Upper lobe of left lung (tissue), 4 donors: ENCODE data around the gene HOXD12.

Experiments used
- CTCF ChIP-seq, 6 experiments: fragments of 450-650 bp in 4 of 6; fragments of 200-600 bp in 2 of 6; sonication (generic) in 2 of 6; IDR thresholded peaks; one replicate each; pipeline ENCODE4 v1.5.1; 2016 to 2019; ENCODE audit warnings: antibody characterized with exemption in 6 of 6
- EP300 ChIP-seq, 4 donors: sonication (generic); formaldehyde crosslinking; IDR thresholded peaks; one replicate each; pipeline ENCODE4 v1.5.1; 2017; ENCODE audit warnings: antibody characterized with exemption in 4 of 4, control low read depth in 2 of 4
- POLR2A ChIP-seq, 4 donors: fragments of 450-650 bp; IDR thresholded peaks; one replicate each; pipeline ENCODE4 v1.5.1; 2016 to 2017; ENCODE audit warnings: antibody characterized with exemption in 4 of 4, mild to moderate bottlenecking in 2 of 4

- TF ChIP-seq CTCF (IDR thresholded peaks at IDR 0.05) (no peak), POLR2A (IDR thresholded peaks at IDR 0.05) (no peak), EP300 (IDR thresholded peaks at IDR 0.05) (no peak)
These were observed 51.2 kb downstream of the HOXD12 start for GRCh38 chr2:176150584-176151441.
